Measurements from ENCODE around the gene AGBL4.

The AGBL4 gene

GRCh38 chr1:48506870-48507269 is 1516.9 kb downstream of the AGBL4 start:
- no peak for DNase-seq

GRCh38 chr1:48500541-48501450 is 1523.0 kb downstream of the AGBL4 start:
- no peak for DNase-seq

- no peak for DNase-seq
These were observed 1524.5 kb downstream of the AGBL4 start for GRCh38 chr1:48499211-48499735.

GRCh38 chr1:48498096-48498791 is 1525.5 kb downstream of the AGBL4 start:
- peak in 4 of 5 experiments; percentile 19 to 56 (median 44) for DNase-seq

- DNase-seq = no peak
These were observed 1527.8 kb downstream of the AGBL4 start for GRCh38 chr1:48495911-48496310.

GRCh38 chr1:48495166-48495565 is 1528.6 kb downstream of the AGBL4 start:
- no peak for DNase-seq

- DNase-seq = no peak
These were observed 1529.6 kb downstream of the AGBL4 start for GRCh38 chr1:48493970-48494769.

- DNase-seq = no peak
These were observed 1530.7 kb downstream of the AGBL4 start for GRCh38 chr1:48493041-48493440.

- no peak for DNase-seq
These were observed 1531.4 kb downstream of the AGBL4 start for GRCh38 chr1:48492392-48492791.

- no peak for DNase-seq
These were observed 1535.0 kb downstream of the AGBL4 start for GRCh38 chr1:48488721-48489120.
